GM23338 (cell line): ENCODE results near the gene MORC1. TPM values are rescaled to one million over a fixed set of nuclear protein-coding genes. Genes with fewer than 3 reads are reported as not detected.

Source experiments
- ATAC-seq: fragments of 200-7000 bp; cut with Tn5 transposase; 3 replicates; pipeline ENCODE4 v1.9.1; 2020
- DNase-seq: peaks from one replicate; pipeline ENCODE4 v3.0.0-alpha.2; 2015; ENCODE audit warnings: low spot score
- H2AFZ ChIP-seq: fragments of 200-600 bp; sonication (generic); 2 replicates; pipeline ENCODE4 v1.8.0; 2016; ENCODE audit warnings: antibody characterized with exemption, mild to moderate bottlenecking, moderate library complexity
- H3F3A ChIP-seq: fragments of 200-600 bp; sonication (generic); replicated peaks from 2 replicates; pipeline ENCODE4 v1.8.0; 2017; ENCODE audit warnings: antibody characterized with exemption, mixed run types, low read depth
- H3K27ac ChIP-seq: fragments of 200-600 bp; sonication (generic); 2 replicates; pipeline ENCODE4 v1.6.1; 2016; ENCODE audit warnings: low read depth
- H3K27me3 ChIP-seq: fragments of 200-600 bp; sonication (generic); 2 replicates; pipeline ENCODE4 v1.8.0; 2016; ENCODE audit warnings: mild to moderate bottlenecking, mixed run types, moderate library complexity; ENCODE audit not compliant: insufficient read depth
- H3K36me3 ChIP-seq: fragments of 200-600 bp; sonication (generic); 2 replicates; pipeline ENCODE4 v1.8.0; 2016; ENCODE audit warnings: mild to moderate bottlenecking; ENCODE audit not compliant: insufficient read depth
- H3K4me1 ChIP-seq: fragments of 200-600 bp; sonication (generic); 2 replicates; pipeline ENCODE4 v1.8.0; 2016; ENCODE audit warnings: mild to moderate bottlenecking, moderate library complexity; ENCODE audit not compliant: insufficient read depth
- H3K4me2 ChIP-seq: fragments of 200-600 bp; sonication (generic); 2 replicates; pipeline ENCODE4 v1.7.1; 2017; ENCODE audit warnings: mixed run types
- H3K4me3 ChIP-seq: fragments of 200-600 bp; sonication (generic); 2 replicates; pipeline ENCODE4 v1.6.1; 2016; ENCODE audit warnings: mixed run types
- H3K79me2 ChIP-seq: fragments of 200-600 bp; sonication (generic); replicated peaks from 2 replicates; pipeline ENCODE4 v1.8.0; 2017; ENCODE audit warnings: mild to moderate bottlenecking; ENCODE audit not compliant: insufficient read depth
- H3K9me2 ChIP-seq: fragments of 200-600 bp; sonication (generic); 2 replicates; pipeline ENCODE4 v1.8.0; 2017; ENCODE audit not compliant: insufficient read depth
- H4K20me1 ChIP-seq: fragments of 200-600 bp; sonication (generic); replicated peaks from 2 replicates; pipeline ENCODE4 v1.8.0; 2017; ENCODE audit warnings: mild to moderate bottlenecking; ENCODE audit not compliant: insufficient read depth
- H3K27ac Mint-ChIP-seq: 2 replicates; pipeline ENCODE4 v1.8.0; 2020; ENCODE audit warnings: inconsistent platforms, mild to moderate bottlenecking, moderate library complexity, mixed read lengths
- H3K27me3 Mint-ChIP-seq: 3 replicates; pipeline ENCODE4 v1.8.0; 2022; ENCODE audit warnings: low read depth, mild to moderate bottlenecking, moderate library complexity, mixed read lengths, inconsistent platforms; ENCODE audit not compliant: insufficient read depth, poor library complexity
- H3K36me3 Mint-ChIP-seq: 3 replicates; pipeline ENCODE4 v1.8.0; 2021; ENCODE audit warnings: low read depth, mild to moderate bottlenecking, inconsistent platforms, moderate library complexity, mixed read lengths
- H3K4me1 Mint-ChIP-seq: 3 replicates; pipeline ENCODE4 v1.8.0; 2020; ENCODE audit warnings: mild to moderate bottlenecking, inconsistent platforms, mixed read lengths
- H3K4me3 Mint-ChIP-seq: 3 replicates; pipeline ENCODE4 v1.8.0; 2021; ENCODE audit warnings: moderate library complexity, mild to moderate bottlenecking, inconsistent platforms, mixed read lengths
- H3K9me3 Mint-ChIP-seq: 3 replicates; pipeline ENCODE4 v1.8.0; 2020; ENCODE audit warnings: moderate library complexity, mild to moderate bottlenecking, inconsistent platforms, mixed read lengths
- CREB1 ChIP-seq: fragments of 250-450 bp; sonication (Bioruptor Pico); IDR thresholded peaks from 2 replicates; pipeline ENCODE4 v1.5.0; 2020; ENCODE audit warnings: low read depth, mild to moderate bottlenecking, moderate library complexity
- EZH2phosphoT487 ChIP-seq: fragments of 200-600 bp; sonication (generic); IDR thresholded peaks from one replicate; pipeline ENCODE4 v1.8.1; 2018; ENCODE audit warnings: antibody characterized with exemption; ENCODE audit not compliant: unreplicated experiment
- ZNF114 ChIP-seq: fragments of 250-450 bp; sonication (Bioruptor Pico); IDR thresholded peaks from 2 replicates; pipeline ENCODE4 v1.5.0; 2020; ENCODE audit warnings: mild to moderate bottlenecking, moderate library complexity
- ZNF331 ChIP-seq: fragments of 250-450 bp; sonication (Bioruptor Pico); IDR thresholded peaks from 2 replicates; pipeline ENCODE4 v1.5.0; 2020; ENCODE audit warnings: low read depth, mild to moderate bottlenecking, moderate library complexity
- polyA plus RNA-seq: library from polyadenylated mRNA; unstranded; fragments of >200 nt; fragmentation: Nextera tagmentation; extraction: Ambion mirVana; gene quantifications from 2 replicates; pipeline ENCODE4 v1.2.1, GENCODE V29; 2016
- total RNA-seq: library from RNA; depleted of rRNA; stranded (reverse); fragments of >200 nt; shearing (Covaris generic); gene quantifications from 2 replicates; pipeline ENCODE4 v1.2.3, GENCODE V29; 2014
- TF ChIP-seq, protein P1 (sequence below): IDR thresholded peaks from one replicate; pipeline ENCODE4 v1.6.1; 2018; ENCODE audit warnings: antibody characterized with exemption; ENCODE audit not compliant: unreplicated experiment
- TF ChIP-seq, protein P2 (sequence below): fragments of 250-450 bp; sonication (Bioruptor Pico); IDR thresholded peaks from 2 replicates; pipeline ENCODE4 v1.5.0; 2020; ENCODE audit warnings: mild to moderate bottlenecking, moderate library complexity
- TF ChIP-seq, protein P3 (sequence below), 2 experiments: fragments of 200-600 bp in 1 of 2; sonication (generic) in 1 of 2; conservative IDR thresholded peaks; 2 replicates each; pipeline versions ENCODE4 v1.5.1 to v1.6.1; 2016 to 2017; ENCODE audit warnings: antibody characterized with exemption in 2 of 2, low read depth in 2 of 2, mild to moderate bottlenecking in 2 of 2, moderate library complexity in 1 of 2

MORC1 gene
- total and polyA plus RNA-seq, 2 experiments from 2014 or later: not detected

DNA sequence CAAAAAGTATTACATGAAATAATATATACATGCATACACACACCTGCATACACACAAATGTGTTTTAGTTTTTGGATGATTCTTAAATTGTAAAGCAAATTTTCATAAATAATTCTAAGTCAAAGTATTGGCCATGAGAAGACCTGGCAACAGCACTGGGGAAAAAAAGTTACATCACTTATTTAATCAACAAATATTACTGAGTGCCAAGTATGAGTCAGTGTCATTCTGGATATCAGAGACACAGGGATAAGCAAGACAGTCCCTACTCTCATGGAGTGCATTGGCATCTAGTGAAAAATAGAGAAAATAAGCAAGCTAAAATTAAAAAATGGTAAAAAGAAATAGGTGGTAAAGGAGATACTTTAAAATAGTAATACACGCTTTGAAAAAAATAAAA is 134.9 kb downstream of the MORC1 start (continued):
- TF ChIP-seq, protein P1, sequence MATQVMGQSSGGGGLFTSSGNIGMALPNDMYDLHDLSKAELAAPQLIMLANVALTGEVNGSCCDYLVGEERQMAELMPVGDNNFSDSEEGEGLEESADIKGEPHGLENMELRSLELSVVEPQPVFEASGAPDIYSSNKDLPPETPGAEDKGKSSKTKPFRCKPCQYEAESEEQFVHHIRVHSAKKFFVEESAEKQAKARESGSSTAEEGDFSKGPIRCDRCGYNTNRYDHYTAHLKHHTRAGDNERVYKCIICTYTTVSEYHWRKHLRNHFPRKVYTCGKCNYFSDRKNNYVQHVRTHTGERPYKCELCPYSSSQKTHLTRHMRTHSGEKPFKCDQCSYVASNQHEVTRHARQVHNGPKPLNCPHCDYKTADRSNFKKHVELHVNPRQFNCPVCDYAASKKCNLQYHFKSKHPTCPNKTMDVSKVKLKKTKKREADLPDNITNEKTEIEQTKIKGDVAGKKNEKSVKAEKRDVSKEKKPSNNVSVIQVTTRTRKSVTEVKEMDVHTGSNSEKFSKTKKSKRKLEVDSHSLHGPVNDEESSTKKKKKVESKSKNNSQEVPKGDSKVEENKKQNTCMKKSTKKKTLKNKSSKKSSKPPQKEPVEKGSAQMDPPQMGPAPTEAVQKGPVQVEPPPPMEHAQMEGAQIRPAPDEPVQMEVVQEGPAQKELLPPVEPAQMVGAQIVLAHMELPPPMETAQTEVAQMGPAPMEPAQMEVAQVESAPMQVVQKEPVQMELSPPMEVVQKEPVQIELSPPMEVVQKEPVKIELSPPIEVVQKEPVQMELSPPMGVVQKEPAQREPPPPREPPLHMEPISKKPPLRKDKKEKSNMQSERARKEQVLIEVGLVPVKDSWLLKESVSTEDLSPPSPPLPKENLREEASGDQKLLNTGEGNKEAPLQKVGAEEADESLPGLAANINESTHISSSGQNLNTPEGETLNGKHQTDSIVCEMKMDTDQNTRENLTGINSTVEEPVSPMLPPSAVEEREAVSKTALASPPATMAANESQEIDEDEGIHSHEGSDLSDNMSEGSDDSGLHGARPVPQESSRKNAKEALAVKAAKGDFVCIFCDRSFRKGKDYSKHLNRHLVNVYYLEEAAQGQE: no peak

DNA sequence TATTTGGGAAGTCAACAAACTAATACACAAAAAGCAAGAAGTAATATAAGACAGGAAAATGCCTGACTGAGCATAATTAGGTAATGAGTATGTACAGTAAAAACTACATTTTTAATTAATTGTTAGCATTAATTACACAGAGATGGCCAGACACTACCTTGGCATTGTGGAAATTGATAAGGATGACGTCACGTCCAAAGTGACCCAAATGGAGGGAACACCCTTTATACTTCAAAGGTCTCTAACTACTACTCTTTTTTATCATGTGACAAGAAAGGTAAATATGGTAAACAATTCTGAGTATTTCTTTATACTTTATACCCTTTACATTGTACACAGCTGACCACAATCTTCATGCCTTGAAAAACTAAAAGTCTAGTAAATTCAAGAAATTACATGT is 141.9 kb downstream of the MORC1 start:
- H3K27ac ChIP-seq: no peak overlapping the region
- no peak for ATAC-seq
- no peak for DNase-seq
- no peak overlapping the region for H3K4me3 ChIP-seq
- TF ChIP-seq, protein P1: no peak
- TF ChIP-seq, protein P2, sequence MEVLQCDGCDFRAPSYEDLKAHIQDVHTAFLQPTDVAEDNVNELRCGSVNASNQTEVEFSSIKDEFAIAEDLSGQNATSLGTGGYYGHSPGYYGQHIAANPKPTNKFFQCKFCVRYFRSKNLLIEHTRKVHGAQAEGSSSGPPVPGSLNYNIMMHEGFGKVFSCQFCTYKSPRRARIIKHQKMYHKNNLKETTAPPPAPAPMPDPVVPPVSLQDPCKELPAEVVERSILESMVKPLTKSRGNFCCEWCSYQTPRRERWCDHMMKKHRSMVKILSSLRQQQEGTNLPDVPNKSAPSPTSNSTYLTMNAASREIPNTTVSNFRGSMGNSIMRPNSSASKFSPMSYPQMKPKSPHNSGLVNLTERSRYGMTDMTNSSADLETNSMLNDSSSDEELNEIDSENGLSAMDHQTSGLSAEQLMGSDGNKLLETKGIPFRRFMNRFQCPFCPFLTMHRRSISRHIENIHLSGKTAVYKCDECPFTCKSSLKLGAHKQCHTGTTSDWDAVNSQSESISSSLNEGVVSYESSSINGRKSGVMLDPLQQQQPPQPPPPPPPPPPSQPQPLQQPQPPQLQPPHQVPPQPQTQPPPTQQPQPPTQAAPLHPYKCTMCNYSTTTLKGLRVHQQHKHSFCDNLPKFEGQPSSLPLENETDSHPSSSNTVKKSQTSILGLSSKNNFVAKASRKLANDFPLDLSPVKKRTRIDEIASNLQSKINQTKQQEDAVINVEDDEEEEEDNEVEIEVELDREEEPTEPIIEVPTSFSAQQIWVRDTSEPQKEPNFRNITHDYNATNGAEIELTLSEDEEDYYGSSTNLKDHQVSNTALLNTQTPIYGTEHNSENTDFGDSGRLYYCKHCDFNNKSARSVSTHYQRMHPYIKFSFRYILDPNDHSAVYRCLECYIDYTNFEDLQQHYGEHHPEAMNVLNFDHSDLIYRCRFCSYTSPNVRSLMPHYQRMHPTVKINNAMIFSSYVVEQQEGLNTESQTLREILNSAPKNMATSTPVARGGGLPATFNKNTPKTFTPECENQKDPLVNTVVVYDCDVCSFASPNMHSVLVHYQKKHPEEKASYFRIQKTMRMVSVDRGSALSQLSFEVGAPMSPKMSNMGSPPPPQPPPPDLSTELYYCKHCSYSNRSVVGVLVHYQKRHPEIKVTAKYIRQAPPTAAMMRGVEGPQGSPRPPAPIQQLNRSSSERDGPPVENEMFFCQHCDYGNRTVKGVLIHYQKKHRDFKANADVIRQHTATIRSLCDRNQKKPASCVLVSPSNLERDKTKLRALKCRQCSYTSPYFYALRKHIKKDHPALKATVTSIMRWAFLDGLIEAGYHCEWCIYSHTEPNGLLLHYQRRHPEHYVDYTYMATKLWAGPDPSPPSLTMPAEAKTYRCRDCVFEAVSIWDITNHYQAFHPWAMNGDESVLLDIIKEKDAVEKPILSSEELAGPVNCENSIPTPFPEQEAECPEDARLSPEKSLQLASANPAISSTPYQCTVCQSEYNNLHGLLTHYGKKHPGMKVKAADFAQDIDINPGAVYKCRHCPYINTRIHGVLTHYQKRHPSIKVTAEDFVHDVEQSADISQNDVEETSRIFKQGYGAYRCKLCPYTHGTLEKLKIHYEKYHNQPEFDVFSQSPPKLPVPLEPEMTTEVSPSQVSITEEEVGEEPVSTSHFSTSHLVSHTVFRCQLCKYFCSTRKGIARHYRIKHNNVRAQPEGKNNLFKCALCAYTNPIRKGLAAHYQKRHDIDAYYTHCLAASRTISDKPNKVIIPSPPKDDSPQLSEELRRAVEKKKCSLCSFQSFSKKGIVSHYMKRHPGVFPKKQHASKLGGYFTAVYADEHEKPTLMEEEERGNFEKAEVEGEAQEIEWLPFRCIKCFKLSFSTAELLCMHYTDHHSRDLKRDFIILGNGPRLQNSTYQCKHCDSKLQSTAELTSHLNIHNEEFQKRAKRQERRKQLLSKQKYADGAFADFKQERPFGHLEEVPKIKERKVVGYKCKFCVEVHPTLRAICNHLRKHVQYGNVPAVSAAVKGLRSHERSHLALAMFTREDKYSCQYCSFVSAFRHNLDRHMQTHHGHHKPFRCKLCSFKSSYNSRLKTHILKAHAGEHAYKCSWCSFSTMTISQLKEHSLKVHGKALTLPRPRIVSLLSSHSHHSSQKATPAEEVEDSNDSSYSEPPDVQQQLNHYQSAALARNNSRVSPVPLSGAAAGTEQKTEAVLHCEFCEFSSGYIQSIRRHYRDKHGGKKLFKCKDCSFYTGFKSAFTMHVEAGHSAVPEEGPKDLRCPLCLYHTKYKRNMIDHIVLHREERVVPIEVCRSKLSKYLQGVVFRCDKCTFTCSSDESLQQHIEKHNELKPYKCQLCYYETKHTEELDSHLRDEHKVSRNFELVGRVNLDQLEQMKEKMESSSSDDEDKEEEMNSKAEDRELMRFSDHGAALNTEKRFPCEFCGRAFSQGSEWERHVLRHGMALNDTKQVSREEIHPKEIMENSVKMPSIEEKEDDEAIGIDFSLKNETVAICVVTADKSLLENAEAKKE (CRISPR knock-in tag): no peak
- TF ChIP-seq ZNF331 (CRISPR knock-in tag): no peak
- TF ChIP-seq EZH2phosphoT487: no peak
- no peak for TF ChIP-seq ZNF114 (CRISPR knock-in tag)
- TF ChIP-seq CREB1: no peak
- TF ChIP-seq, protein P3, sequence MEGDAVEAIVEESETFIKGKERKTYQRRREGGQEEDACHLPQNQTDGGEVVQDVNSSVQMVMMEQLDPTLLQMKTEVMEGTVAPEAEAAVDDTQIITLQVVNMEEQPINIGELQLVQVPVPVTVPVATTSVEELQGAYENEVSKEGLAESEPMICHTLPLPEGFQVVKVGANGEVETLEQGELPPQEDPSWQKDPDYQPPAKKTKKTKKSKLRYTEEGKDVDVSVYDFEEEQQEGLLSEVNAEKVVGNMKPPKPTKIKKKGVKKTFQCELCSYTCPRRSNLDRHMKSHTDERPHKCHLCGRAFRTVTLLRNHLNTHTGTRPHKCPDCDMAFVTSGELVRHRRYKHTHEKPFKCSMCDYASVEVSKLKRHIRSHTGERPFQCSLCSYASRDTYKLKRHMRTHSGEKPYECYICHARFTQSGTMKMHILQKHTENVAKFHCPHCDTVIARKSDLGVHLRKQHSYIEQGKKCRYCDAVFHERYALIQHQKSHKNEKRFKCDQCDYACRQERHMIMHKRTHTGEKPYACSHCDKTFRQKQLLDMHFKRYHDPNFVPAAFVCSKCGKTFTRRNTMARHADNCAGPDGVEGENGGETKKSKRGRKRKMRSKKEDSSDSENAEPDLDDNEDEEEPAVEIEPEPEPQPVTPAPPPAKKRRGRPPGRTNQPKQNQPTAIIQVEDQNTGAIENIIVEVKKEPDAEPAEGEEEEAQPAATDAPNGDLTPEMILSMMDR (conservative IDR thresholded peaks at IDR 0.05; ENCODE audit: low read depth in 2 of 2): no peak
- no peaks in the 10 kb centered on the region for H3K36me3 ChIP-seq
- no peaks in the 10 kb centered on the region for H3K4me1 Mint-ChIP-seq
- H3K79me2 ChIP-seq: no peaks in the 10 kb centered on the region
- no peak overlapping the region for H3K4me3 Mint-ChIP-seq
- H2AFZ ChIP-seq: no peak overlapping the region
- no peaks in the 10 kb centered on the region for H4K20me1 ChIP-seq
- H3K4me2 ChIP-seq: no peak overlapping the region
- no peaks in the 10 kb centered on the region for H3K36me3 Mint-ChIP-seq
- H3K27ac Mint-ChIP-seq: no peak overlapping the region
- no peaks in the 10 kb centered on the region for H3F3A ChIP-seq
- H3K9me2 ChIP-seq: no peaks in the 10 kb centered on the region
- H3K9me3 Mint-ChIP-seq: no peaks in the 10 kb centered on the region
- H3K27me3 ChIP-seq: no peaks in the 10 kb centered on the region
- no peaks in the 10 kb centered on the region for H3K27me3 Mint-ChIP-seq
- H3K4me1 ChIP-seq: no peaks in the 10 kb centered on the region
